Naive thymus-derived CD4-positive, alpha-beta T cell (primary cell): Measurements from ENCODE around the gene P2RY8. TPM values are rescaled to one million over a fixed set of nuclear protein-coding genes. Genes with fewer than 3 reads are reported as not detected.
A peak's percentile ranks its signal among the peaks of the same experiment; 100 is the strongest.
"Not testable (repeated sequence)": the region's sequence is repeated elsewhere in the genome, so short reads cannot be mapped to it uniquely, and the experiment has no call there.

ENCODE experiments used
- ATAC-seq: fragments of 150-1000 bp; cut with Tn5 transposase; 2 replicates; pipeline ENCODE4 v1.10.0; 2021; ENCODE audit warnings: mild to moderate bottlenecking, moderate library complexity
- CTCF ChIA-PET: fragments of 350-600 bp; sonication (Branson Sonifier 250); formaldehyde crosslinking; loops from one replicate; lab custom pipeline; 2021; ENCODE audit warnings: antibody characterized with exemption; lab: Charles Lee
- POLR2A ChIA-PET: fragments of 350-600 bp; sonication (Branson Sonifier 250); formaldehyde crosslinking; loops from one replicate; lab custom pipeline; 2021; ENCODE audit warnings: antibody characterized with exemption, inconsistent platforms; lab: Charles Lee
- DNase-seq, 9 donors: peaks; one replicate each; pipeline versions ENCODE4 v3.0.0 to v3.0.0-alpha.2; 2020 to 2022; ENCODE audit warnings: mixed read lengths in 1 of 9
- H3K27ac ChIP-seq: one replicate; pipeline ENCODE4 v1.7.0; 2013; ENCODE audit warnings: mild to moderate bottlenecking, low read depth, low read length, moderate library complexity
- H3K27me3 ChIP-seq, 2 donors: one replicate each; pipeline ENCODE4 v1.7.0; 2013; ENCODE audit warnings: low read length in 2 of 2, mild to moderate bottlenecking in 2 of 2, moderate library complexity in 2 of 2; ENCODE audit not compliant: control insufficient read depth in 2 of 2, insufficient read depth in 2 of 2
- H3K36me3 ChIP-seq, 3 experiments: 1 replicate in 2 of 3; 2 replicates in 1 of 3; pipeline ENCODE4 v1.7.0; 2013; ENCODE audit warnings: low read length in 3 of 3, mild to moderate bottlenecking in 3 of 3, moderate library complexity in 1 of 3; ENCODE audit not compliant: insufficient read depth in 3 of 3, control insufficient read depth in 2 of 3
- H3K4me1 ChIP-seq, 2 donors: one replicate each; pipeline ENCODE4 v1.7.0; 2013; ENCODE audit warnings: low read length in 2 of 2, mild to moderate bottlenecking in 2 of 2, moderate library complexity in 1 of 2; ENCODE audit not compliant: control insufficient read depth in 2 of 2, insufficient read depth in 2 of 2
- H3K4me3 ChIP-seq: 2 replicates; pipeline ENCODE4 v1.7.0; 2013; ENCODE audit warnings: mild to moderate bottlenecking, low read length
- H3K9me3 ChIP-seq, 3 experiments: 1 replicate in 2 of 3; 2 replicates in 1 of 3; pipeline ENCODE4 v1.7.0; 2013; ENCODE audit warnings: low read length in 3 of 3; ENCODE audit not compliant: control insufficient read depth in 2 of 3
- H3K27ac Mint-ChIP-seq, 9 donors: one replicate each; pipeline ENCODE4 v1.8.0; 2020 to 2022; ENCODE audit warnings: mixed read lengths in 9 of 9, mild to moderate bottlenecking in 8 of 9, moderate library complexity in 5 of 9, inconsistent platforms in 2 of 9
- H3K27me3 Mint-ChIP-seq, 5 donors: one replicate each; pipeline ENCODE4 v1.8.0; 2021 to 2022; ENCODE audit warnings: mixed read lengths in 5 of 5, mild to moderate bottlenecking in 1 of 5
- H3K36me3 Mint-ChIP-seq, 5 donors: one replicate each; pipeline ENCODE4 v1.8.0; 2020 to 2022; ENCODE audit warnings: mixed read lengths in 5 of 5, mild to moderate bottlenecking in 3 of 5, inconsistent platforms in 1 of 5
- H3K4me1 Mint-ChIP-seq, 7 donors: one replicate each; pipeline ENCODE4 v1.8.0; 2020 to 2022; ENCODE audit warnings: mixed read lengths in 7 of 7, mild to moderate bottlenecking in 3 of 7, inconsistent platforms in 1 of 7
- H3K4me3 Mint-ChIP-seq, 10 donors: one replicate each; pipeline ENCODE4 v1.8.0; 2020 to 2022; ENCODE audit warnings: mild to moderate bottlenecking in 10 of 10, mixed read lengths in 10 of 10, moderate library complexity in 6 of 10, inconsistent platforms in 2 of 10
- H3K9me3 Mint-ChIP-seq, 11 donors: one replicate each; pipeline ENCODE4 v1.8.0; 2020 to 2022; ENCODE audit warnings: mixed read lengths in 11 of 11, mild to moderate bottlenecking in 4 of 11, inconsistent platforms in 1 of 11, moderate library complexity in 1 of 11
- intact Hi-C, 2 donors: fragments of 100-400 bp; cut with micrococcal nuclease; formaldehyde crosslinking; loops; one replicate each; pipeline ENCODE4 v1.15.1; 2023
- polyA plus RNA-seq, 2 donors: library from polyadenylated mRNA; unstranded; fragments of 300-500 nt; fragmentation: Illumina TruSeq; gene quantifications; one replicate each; pipeline ENCODE4 v1.2.3, GENCODE V29; 2021
- total RNA-seq, 6 experiments: library from RNA in 5 of 6; stranded (reverse) in 5 of 6; gene quantifications; 1 replicate in 5 of 6; 2 replicates in 1 of 6; pipeline ENCODE4 v1.2.3 and lab custom pipeline; 2021 to 2026

Gene P2RY8
- total and polyA plus RNA-seq, 7 experiments from 2014 or later = 109 to 277 (median 149) TPM

DNA sequence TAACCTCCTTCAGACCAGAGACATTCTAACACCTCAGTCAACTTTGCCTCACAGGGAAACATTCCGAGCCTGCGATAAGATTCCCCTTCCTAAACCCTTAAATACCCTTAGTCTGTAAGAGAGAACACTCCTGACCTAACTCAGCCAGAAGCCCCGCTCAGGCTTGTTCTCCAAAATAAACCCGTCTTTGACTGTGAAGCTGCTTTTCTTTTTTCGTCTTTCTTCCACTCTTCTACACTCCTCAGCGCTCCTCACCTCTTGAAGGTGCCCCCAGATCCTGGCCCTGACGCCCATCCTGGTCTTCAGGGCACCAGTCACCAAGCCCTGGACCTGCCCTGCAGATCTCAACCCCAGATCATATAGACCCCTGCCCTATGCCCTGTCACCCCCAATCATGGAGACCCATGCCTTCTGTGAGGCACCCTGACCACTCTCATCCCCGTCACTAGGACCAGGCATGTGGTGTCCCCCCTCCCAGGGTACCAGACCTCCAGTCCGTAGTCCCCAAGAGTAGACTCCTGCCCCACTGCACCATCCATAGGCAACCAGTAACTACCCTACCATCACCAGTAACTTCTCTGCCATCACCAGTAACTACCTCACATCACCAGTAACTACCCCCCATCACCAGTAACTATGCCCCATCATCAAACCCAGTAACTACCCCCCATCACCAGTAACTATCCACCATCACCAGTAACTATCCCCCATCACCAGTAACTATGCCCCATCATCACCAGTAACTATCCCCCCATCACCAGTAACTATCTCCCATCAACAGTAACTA lies 87.8 kb downstream of the P2RY8 start:
- ChIA-PET POLR2A (no interaction called here), CTCF (no interaction called here)
- peaks cover 0 to 16% (median 0%) of the 10 kb centered on the region in 3 experiments for H3K9me3 ChIP-seq
- ATAC-seq (no peak), DNase-seq (peak in 1 of 9 donors; percentile 18)
- H3K27ac Mint-ChIP-seq = peak overlapping the region in 7 of 9 donors; percentile 14 to 81 (median 48)
- H3K4me1 Mint-ChIP-seq = peaks cover 11 to 30% (median 20%) of the 10 kb centered on the region in 7 donors
- H3K4me3 ChIP-seq = no peak overlapping the region
- H3K36me3 Mint-ChIP-seq = peaks cover 20 to 57% (median 46%) of the 10 kb centered on the region in 5 donors
- intact Hi-C loops = no loop called here
- peaks cover 0 to 2% (median 0%) of the 10 kb centered on the region in 5 donors for H3K27me3 Mint-ChIP-seq
- peak overlapping the region in 6 of 10 donors; percentile 4 to 54 (median 27) for H3K4me3 Mint-ChIP-seq
- H3K27ac ChIP-seq = no peak overlapping the region
- H3K27me3 ChIP-seq = no peaks in the 10 kb centered on the region
- peaks cover 9 to 47% (median 25%) of the 10 kb centered on the region in 11 donors for H3K9me3 Mint-ChIP-seq
- H3K4me1 ChIP-seq = peaks cover 16% of the 10 kb centered on the region in 2 donors
- H3K36me3 ChIP-seq = peaks cover 0 to 4% (median 0%) of the 10 kb centered on the region in 3 experiments

DNA sequence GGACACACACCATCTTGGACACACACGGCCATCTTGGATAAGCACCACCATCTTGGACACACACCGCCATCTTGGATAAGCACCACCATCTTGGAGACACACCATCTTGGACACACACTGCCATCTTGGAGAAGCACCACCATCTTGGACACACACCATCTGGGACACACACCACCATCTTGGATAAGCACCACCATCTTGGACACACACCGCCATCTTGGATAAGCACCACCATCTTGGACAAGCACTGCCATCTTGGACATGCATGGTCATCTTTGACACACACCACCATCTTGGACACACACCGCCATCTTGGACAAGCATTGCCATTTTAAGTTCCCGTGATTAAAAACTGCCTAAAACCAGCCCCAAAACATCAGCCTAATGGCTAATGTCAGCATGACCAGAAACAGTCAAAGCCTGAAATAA lies 88.4 kb downstream of the P2RY8 start:
- Histone ChIP-seq H3K9me3 (peaks cover 0 to 17% (median 0%) of the 10 kb centered on the region in 3 experiments), H3K4me1 (peaks cover 16% of the 10 kb centered on the region in 2 donors)
- H3K36me3 ChIP-seq, H3K27me3 Mint-ChIP-seq, intact Hi-C loops, ATAC-seq, CTCF ChIA-PET, H3K27ac ChIP-seq, H3K4me3 ChIP-seq, H3K27me3 ChIP-seq, POLR2A ChIA-PET: not testable (repeated sequence)
- Mint-ChIP-seq H3K4me1 (peaks cover 11 to 30% (median 20%) of the 10 kb centered on the region in 7 donors), H3K36me3 (peaks cover 24 to 62% (median 50%) of the 10 kb centered on the region in 5 donors), H3K27ac (peak overlapping the region in 6 of 9 donors; percentile 10 to 81 (median 60)), H3K4me3 (peak overlapping the region in 3 of 10 donors; percentile 1 to 27 (median 6)), H3K9me3 (peaks cover 9 to 51% (median 29%) of the 10 kb centered on the region in 11 donors)
- peak in 1 of 9 donors; percentile 16 for DNase-seq

DNA sequence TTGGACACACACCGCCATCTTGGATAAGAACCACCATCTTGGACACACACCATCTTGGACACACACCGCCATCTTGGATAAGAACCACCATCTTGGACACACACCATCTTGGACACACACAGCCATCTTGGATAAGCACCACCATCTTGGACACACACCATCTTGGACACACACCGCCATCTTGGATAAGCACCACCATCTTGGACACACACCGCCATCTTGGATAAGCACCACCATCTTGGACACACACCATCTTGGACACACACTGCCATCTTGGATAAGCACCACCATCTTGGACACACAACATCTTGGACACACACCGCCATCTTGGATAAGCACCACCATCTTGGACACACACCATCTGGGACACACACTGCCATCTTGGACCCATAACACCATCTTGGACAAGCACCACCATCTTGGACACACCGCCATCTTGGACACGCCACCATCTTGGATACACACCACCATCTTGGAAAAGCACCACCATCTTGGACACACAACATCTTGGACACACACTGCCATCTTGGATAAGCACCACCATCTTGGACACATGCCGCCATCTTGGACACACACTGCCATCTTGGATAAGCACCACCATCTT lies 88.9 kb downstream of the P2RY8 start:
- H3K27ac Mint-ChIP-seq = peak overlapping the region in 4 of 9 donors; percentile 10 to 81 (median 44)
- intact Hi-C loops, H3K36me3 ChIP-seq, H3K27me3 ChIP-seq, ATAC-seq, H3K27me3 Mint-ChIP-seq, CTCF ChIA-PET, POLR2A ChIA-PET, H3K27ac ChIP-seq, H3K4me3 ChIP-seq: not testable (repeated sequence)
- peaks cover 0 to 19% (median 0%) of the 10 kb centered on the region in 3 experiments for H3K9me3 ChIP-seq
- peaks cover 10 to 29% (median 20%) of the 10 kb centered on the region in 7 donors for H3K4me1 Mint-ChIP-seq
- peak in 1 of 9 donors; percentile 16 for DNase-seq
- peak overlapping the region in 2 of 10 donors; percentile 27 for H3K4me3 Mint-ChIP-seq
- H3K4me1 ChIP-seq = peaks cover 16% of the 10 kb centered on the region in 2 donors
- H3K9me3 Mint-ChIP-seq = peaks cover 9 to 55% (median 29%) of the 10 kb centered on the region in 11 donors
- H3K36me3 Mint-ChIP-seq = peaks cover 24 to 66% (median 51%) of the 10 kb centered on the region in 5 donors

DNA sequence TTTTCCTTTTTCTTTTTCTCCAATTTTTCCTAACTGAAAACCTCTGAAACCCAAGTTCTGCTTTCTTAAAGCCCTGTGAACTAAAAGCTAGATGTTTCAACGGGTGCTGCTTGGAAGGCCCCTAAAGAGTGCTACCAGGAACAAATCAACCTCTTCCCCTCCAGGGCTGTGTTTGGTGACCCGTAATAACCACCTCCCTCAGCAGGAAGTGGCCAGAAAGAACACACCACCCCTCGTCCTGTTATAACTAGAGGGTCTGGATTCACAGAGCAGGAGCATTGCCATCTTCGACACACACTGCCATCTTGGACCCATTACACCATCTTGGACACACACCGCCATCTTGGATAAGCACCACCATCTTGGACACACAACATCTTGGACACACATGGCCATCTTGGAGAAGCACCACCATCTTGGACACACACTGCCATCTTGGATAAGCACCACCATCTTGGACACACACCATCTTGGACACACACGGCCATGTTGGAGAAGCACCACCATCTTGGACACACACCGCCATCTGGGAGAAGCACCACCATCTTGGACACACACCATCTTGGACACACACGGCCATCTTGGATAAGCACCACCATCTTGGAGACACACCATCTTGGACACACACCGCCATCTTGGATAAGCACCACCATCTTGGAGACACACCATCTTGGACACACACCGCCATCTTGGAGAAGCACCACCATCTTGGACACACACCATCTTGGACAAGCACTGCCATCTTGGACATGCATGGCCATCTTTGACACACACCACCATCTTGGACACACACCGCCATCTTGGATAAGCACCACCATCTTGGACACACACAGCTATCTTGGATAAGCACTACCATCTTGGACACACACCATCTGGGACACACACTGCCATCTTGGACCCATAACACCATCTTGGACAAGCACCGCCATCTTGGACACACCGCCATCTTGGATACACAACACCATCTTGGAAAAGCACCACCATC lies 89.7 kb downstream of the P2RY8 start:
- H3K4me3 ChIP-seq, ATAC-seq, H3K27me3 Mint-ChIP-seq, H3K27ac ChIP-seq, H3K36me3 ChIP-seq, intact Hi-C loops, POLR2A ChIA-PET, H3K27me3 ChIP-seq, CTCF ChIA-PET: not testable (repeated sequence)
- H3K27ac Mint-ChIP-seq = peak overlapping the region in 4 of 9 donors; percentile 43 to 67 (median 63)
- H3K9me3 ChIP-seq = peaks cover 0 to 19% (median 0%) of the 10 kb centered on the region in 3 experiments
- DNase-seq = peak in 1 of 9 donors; percentile 15
- H3K9me3 Mint-ChIP-seq = peaks cover 9 to 62% (median 31%) of the 10 kb centered on the region in 11 donors
- H3K36me3 Mint-ChIP-seq = peaks cover 24 to 69% (median 59%) of the 10 kb centered on the region in 5 donors
- peaks cover 15 to 16% of the 10 kb centered on the region in 2 donors for H3K4me1 ChIP-seq
- peak overlapping the region in 1 of 10 donors; percentile 27 for H3K4me3 Mint-ChIP-seq
- H3K4me1 Mint-ChIP-seq = peaks cover 6 to 24% (median 20%) of the 10 kb centered on the region in 7 donors

GRCh38 chrX:1444561-1445500 lies 92.2 kb downstream of the P2RY8 start:
- intact Hi-C loops = no loop called here
- Mint-ChIP-seq H3K4me1 (peaks cover 2 to 19% (median 15%) of the 10 kb centered on the region in 7 donors), H3K9me3 (peaks cover 9 to 68% (median 32%) of the 10 kb centered on the region in 11 donors), H3K27ac (peak overlapping the region in 2 of 9 donors; percentile 32 to 59), H3K4me3 (no peak overlapping the region), H3K27me3 (no peaks in the 10 kb centered on the region), H3K36me3 (peaks cover 24 to 74% (median 65%) of the 10 kb centered on the region in 5 donors)
- CTCF ChIA-PET = no interaction called here
- Histone ChIP-seq H3K36me3 (peaks cover 0 to 16% (median 0%) of the 10 kb centered on the region in 3 experiments), H3K4me3 (no peak overlapping the region), H3K9me3 (peaks cover 0 to 19% (median 0%) of the 10 kb centered on the region in 3 experiments), H3K4me1 (no peaks in the 10 kb centered on the region), H3K27ac (no peak overlapping the region), H3K27me3 (no peaks in the 10 kb centered on the region)
- ATAC-seq (no peak), DNase-seq (peak in 1 of 9 donors; percentile 13)
- POLR2A ChIA-PET = no interaction called here
